Neural cell (in vitro differentiated cells): ENCODE results near the gene COG5. TPM values are rescaled to one million over a fixed set of nuclear protein-coding genes. Genes with fewer than 3 reads are reported as not detected.
A peak's percentile ranks its signal among the peaks of the same experiment; 100 is the strongest.

Experiments used
- H2AFZ ChIP-seq: fragments of 200-600, 300-800 bp; sonication (generic), shearing (Covaris generic); 2 replicates; pipeline ENCODE4 v1.6.0; 2014; ENCODE audit warnings: low read depth, mild to moderate bottlenecking, antibody characterized with exemption, low read length, moderate library complexity
- H3F3A ChIP-seq: fragments of 200-600 bp; shearing (Covaris generic); 2 replicates; pipeline ENCODE4 v1.6.1; 2016; ENCODE audit warnings: mild to moderate bottlenecking, moderate library complexity, mixed read lengths, antibody characterized with exemption, low read length; ENCODE audit not compliant: insufficient read depth, poor library complexity, severe bottlenecking
- H3K27ac ChIP-seq: fragments of 200-600, 300-800 bp; sonication (generic), shearing (Covaris generic); 2 replicates; pipeline ENCODE4 v1.5.1; 2014; ENCODE audit warnings: mild to moderate bottlenecking, low read length, moderate library complexity
- H3K27me3 ChIP-seq: fragments of 300-800, 200-600 bp; sonication (generic), shearing (Covaris generic); 2 replicates; pipeline ENCODE4 v1.6.0; 2014; ENCODE audit warnings: mild to moderate bottlenecking, low read depth, low read length, moderate library complexity; ENCODE audit not compliant: insufficient read depth
- H3K36me3 ChIP-seq: fragments of 300-800, 200-600 bp; sonication (generic), shearing (Covaris generic); 2 replicates; pipeline ENCODE4 v1.5.1; 2014; ENCODE audit warnings: mild to moderate bottlenecking, antibody characterized with exemption, low read length, moderate library complexity; ENCODE audit not compliant: insufficient read depth
- H3K4me2 ChIP-seq: fragments of 300-800, 200-600 bp; sonication (generic), shearing (Covaris generic); 2 replicates; pipeline ENCODE4 v1.6.0; 2014; ENCODE audit warnings: mild to moderate bottlenecking, low read length
- H3K4me3 ChIP-seq: fragments of 300-800, 200-600 bp; sonication (generic), shearing (Covaris generic); 2 replicates; pipeline ENCODE4 v1.5.1; 2014; ENCODE audit warnings: mild to moderate bottlenecking, low read length, moderate library complexity
- H3K79me2 ChIP-seq: fragments of 200-600 bp; shearing (Covaris generic); replicated peaks from 2 replicates; pipeline ENCODE4 v1.6.0; 2014; ENCODE audit warnings: mild to moderate bottlenecking, low read length, moderate library complexity; ENCODE audit not compliant: insufficient read depth
- H3K9ac ChIP-seq: fragments of 300-800, 200-600 bp; sonication (generic), shearing (Covaris generic); 2 replicates; pipeline ENCODE4 v1.6.1; 2016; ENCODE audit warnings: mild to moderate bottlenecking, low read length, mixed read lengths
- H3K9me2 ChIP-seq: fragments of 200-600 bp; shearing (Covaris generic); 2 replicates; pipeline ENCODE4 v1.6.1; 2016; ENCODE audit warnings: mild to moderate bottlenecking, low read length, mixed read lengths; ENCODE audit not compliant: insufficient read depth
- H3K9me3 ChIP-seq: fragments of 200-600, 300-800 bp; sonication (generic), shearing (Covaris generic); 2 replicates; pipeline ENCODE4 v1.6.1; 2016; ENCODE audit warnings: mild to moderate bottlenecking, mixed run types, low read length, moderate library complexity, mixed read lengths
- H4K20me1 ChIP-seq: fragments of 200-600 bp; shearing (Covaris generic); 2 replicates; pipeline ENCODE4 v1.6.1; 2016; ENCODE audit warnings: mild to moderate bottlenecking, mixed run types; ENCODE audit not compliant: insufficient read depth
- CTCF ChIP-seq: fragments of 450-650 bp; IDR thresholded peaks from 2 replicates; pipeline ENCODE4 v1.5.1; 2014; ENCODE audit warnings: antibody characterized with exemption, mild to moderate bottlenecking, moderate library complexity; ENCODE audit not compliant: poor library complexity, severe bottlenecking
- EP300 ChIP-seq: fragments of 450-650 bp; conservative IDR thresholded peaks from 2 replicates; pipeline ENCODE4 v1.6.1; 2014; ENCODE audit warnings: antibody characterized with exemption, mild to moderate bottlenecking, moderate library complexity; ENCODE audit not compliant: poor library complexity, severe bottlenecking
- EZH2 ChIP-seq: fragments of 200-600, 300-800 bp; shearing (Covaris generic), sonication (generic); IDR thresholded peaks from 2 replicates; pipeline ENCODE4 v1.6.1; 2014; ENCODE audit warnings: antibody characterized with exemption, low read length, borderline replicate concordance, mild to moderate bottlenecking; ENCODE audit not compliant: insufficient read depth, poor library complexity, severe bottlenecking
- MXI1 ChIP-seq: fragments of 450-650 bp; conservative IDR thresholded peaks from 2 replicates; pipeline ENCODE4 v1.6.1; 2014; ENCODE audit warnings: antibody characterized with exemption, mild to moderate bottlenecking; ENCODE audit not compliant: poor library complexity, severe bottlenecking
- POLR2AphosphoS5 ChIP-seq: IDR thresholded peaks from 2 replicates; pipeline ENCODE4 v1.6.1; 2012
- RAD21 ChIP-seq: fragments of 450-650 bp; conservative IDR thresholded peaks from 2 replicates; pipeline ENCODE4 v1.6.1; 2014; ENCODE audit warnings: antibody characterized with exemption, mild to moderate bottlenecking, moderate library complexity
- REST ChIP-seq: IDR thresholded peaks from 2 replicates; pipeline ENCODE4 v1.6.1; 2012; ENCODE audit warnings: borderline replicate concordance
- SMC3 ChIP-seq: fragments of 450-650 bp; conservative IDR thresholded peaks from 2 replicates; pipeline ENCODE4 v1.6.1; 2014; ENCODE audit warnings: antibody characterized with exemption, mild to moderate bottlenecking, moderate library complexity; ENCODE audit not compliant: poor library complexity
- TAF1 ChIP-seq: IDR thresholded peaks from 2 replicates; pipeline ENCODE4 v1.6.1; 2012; ENCODE audit warnings: low read depth
- polyA plus RNA-seq: library from polyadenylated mRNA; depleted of rRNA; stranded (reverse); fragments of >200 nt; gene quantifications from 2 replicates; pipeline ENCODE4 v1.2.3, GENCODE V29; 2014

COG5 gene
- polyA plus RNA-seq, 1 donor from 2014 or later: 13.3 TPM

- H3K36me3 ChIP-seq: no peaks in the 10 kb centered on the region
- no peak overlapping the region for H2AFZ ChIP-seq
- TF ChIP-seq POLR2AphosphoS5: no peak
- TF ChIP-seq EP300: no peak
- TF ChIP-seq REST: no peak
- TF ChIP-seq SMC3: no peak
- TF ChIP-seq MXI1: no peak
- TF ChIP-seq RAD21: no peak
- H3K27me3 ChIP-seq: no peaks in the 10 kb centered on the region
- H3K9me3 ChIP-seq: no peaks in the 10 kb centered on the region
- H4K20me1 ChIP-seq: no peaks in the 10 kb centered on the region
- peaks cover 50% of the 10 kb centered on the region for H3K79me2 ChIP-seq
- no peak overlapping the region for H3K9ac ChIP-seq
- H3K9me2 ChIP-seq: no peaks in the 10 kb centered on the region
- peaks cover 5% of the 10 kb centered on the region for H3F3A ChIP-seq
- no peak overlapping the region for H3K4me3 ChIP-seq
- H3K4me2 ChIP-seq: no peak overlapping the region
- no peak overlapping the region for H3K27ac ChIP-seq
Measured at GRCh38 chr7:107171496-107171895, 392.2 kb downstream of the COG5 start.

DNA sequence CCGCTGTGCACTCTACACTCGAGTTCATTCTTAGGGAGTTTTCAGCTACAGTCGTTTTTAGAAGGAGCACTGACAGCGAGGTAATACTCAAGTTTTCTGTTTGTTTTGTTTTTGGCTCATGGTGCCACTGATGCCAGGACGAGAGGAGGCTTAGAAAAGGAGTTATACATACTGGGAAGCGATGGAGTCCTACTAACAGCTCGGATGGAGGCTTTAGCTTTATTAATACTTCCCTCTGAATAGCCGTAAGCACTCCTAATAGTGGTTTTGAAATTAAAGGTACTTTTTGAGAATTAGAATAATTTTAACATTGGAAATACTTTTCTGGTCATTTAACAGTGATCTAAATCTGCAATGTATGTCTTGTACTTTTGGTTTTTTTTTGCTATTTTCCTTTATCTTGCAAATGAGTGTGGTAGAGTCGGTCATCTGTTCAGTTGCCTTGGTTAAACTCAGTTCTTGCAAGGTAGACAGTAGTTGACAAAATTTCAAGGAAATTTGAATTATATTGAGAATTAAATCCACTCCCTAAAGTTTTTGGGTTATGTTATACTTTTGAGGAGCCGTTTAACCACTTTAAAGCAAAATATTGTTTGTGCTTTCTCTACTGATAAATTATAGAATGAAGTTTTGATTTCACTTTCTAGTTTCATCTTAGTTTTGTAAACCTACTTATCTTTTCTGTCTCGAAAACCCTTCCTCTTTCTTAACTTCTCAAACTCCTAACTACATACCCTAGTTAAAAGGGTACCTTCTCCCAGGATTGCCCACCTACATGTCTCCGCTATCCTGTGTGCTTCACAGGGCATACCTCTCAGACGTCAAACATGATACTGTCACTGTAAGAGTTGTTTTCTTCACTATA lies 393.4 kb downstream of the COG5 start:
- peak overlapping the region; percentile 74 for H2AFZ ChIP-seq
- peaks cover 5% of the 10 kb centered on the region for H3F3A ChIP-seq
- peak overlapping the region; percentile 89 for H3K4me2 ChIP-seq
- no peaks in the 10 kb centered on the region for H4K20me1 ChIP-seq
- H3K79me2 ChIP-seq: peaks cover 42% of the 10 kb centered on the region
- H3K36me3 ChIP-seq: no peaks in the 10 kb centered on the region
- H3K9me3 ChIP-seq: no peaks in the 10 kb centered on the region
- H3K27ac ChIP-seq: peak overlapping the region; percentile 85
- no peaks in the 10 kb centered on the region for H3K9me2 ChIP-seq
- TF ChIP-seq RAD21: no peak
- TF ChIP-seq MXI1: no peak
- no peak for TF ChIP-seq POLR2AphosphoS5
- TF ChIP-seq EZH2: no peak
- no peak for TF ChIP-seq REST
- no peak for TF ChIP-seq SMC3
- no peak for TF ChIP-seq CTCF
- no peak for TF ChIP-seq TAF1
- no peak for TF ChIP-seq EP300
- H3K9ac ChIP-seq: peak overlapping the region; percentile 74
- peak overlapping the region; percentile 70 for H3K4me3 ChIP-seq
- H3K27me3 ChIP-seq: no peaks in the 10 kb centered on the region
